DOHH2 (cell line): ENCODE results near the gene GPX4.

Source experiments
- EZH2phosphoT487 ChIP-seq: fragments of 200-600 bp; sonication (generic); IDR thresholded peaks from 2 replicates; pipeline ENCODE4 v1.6.1; 2017; ENCODE audit warnings: borderline replicate concordance, mild to moderate bottlenecking, antibody characterized with exemption, low read length, moderate library complexity, mixed read lengths
- TF ChIP-seq, protein P1 (sequence below): fragments of 200-600 bp; sonication (generic); IDR thresholded peaks from one replicate; pipeline ENCODE4 v1.5.1; 2014; ENCODE audit warnings: antibody characterized with exemption, mild to moderate bottlenecking, low read depth, low read length; ENCODE audit not compliant: poor library complexity, severe bottlenecking

DNA sequence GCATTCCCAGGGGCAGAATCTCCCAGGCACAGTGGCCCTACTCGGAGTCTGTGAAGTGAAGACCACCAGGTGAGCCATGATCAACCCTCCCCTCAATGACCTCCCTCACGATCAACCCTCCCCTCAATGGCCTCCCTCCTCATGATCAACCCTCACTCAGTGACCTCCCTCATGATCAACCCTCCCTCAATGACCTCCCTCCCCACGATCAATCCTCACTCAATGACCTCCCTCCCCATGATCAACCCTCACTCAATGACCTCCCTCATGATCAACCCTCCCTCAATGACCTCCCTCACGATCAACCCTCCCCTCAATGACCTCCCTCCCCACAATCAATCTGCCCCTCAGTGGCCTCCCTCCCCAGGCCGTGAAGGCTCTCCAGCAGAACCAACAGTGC lies 38.1 kb downstream of the GPX4 start:
- TF ChIP-seq, protein P1, sequence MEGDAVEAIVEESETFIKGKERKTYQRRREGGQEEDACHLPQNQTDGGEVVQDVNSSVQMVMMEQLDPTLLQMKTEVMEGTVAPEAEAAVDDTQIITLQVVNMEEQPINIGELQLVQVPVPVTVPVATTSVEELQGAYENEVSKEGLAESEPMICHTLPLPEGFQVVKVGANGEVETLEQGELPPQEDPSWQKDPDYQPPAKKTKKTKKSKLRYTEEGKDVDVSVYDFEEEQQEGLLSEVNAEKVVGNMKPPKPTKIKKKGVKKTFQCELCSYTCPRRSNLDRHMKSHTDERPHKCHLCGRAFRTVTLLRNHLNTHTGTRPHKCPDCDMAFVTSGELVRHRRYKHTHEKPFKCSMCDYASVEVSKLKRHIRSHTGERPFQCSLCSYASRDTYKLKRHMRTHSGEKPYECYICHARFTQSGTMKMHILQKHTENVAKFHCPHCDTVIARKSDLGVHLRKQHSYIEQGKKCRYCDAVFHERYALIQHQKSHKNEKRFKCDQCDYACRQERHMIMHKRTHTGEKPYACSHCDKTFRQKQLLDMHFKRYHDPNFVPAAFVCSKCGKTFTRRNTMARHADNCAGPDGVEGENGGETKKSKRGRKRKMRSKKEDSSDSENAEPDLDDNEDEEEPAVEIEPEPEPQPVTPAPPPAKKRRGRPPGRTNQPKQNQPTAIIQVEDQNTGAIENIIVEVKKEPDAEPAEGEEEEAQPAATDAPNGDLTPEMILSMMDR: no peak
- no peak for TF ChIP-seq EZH2phosphoT487
